ENCODE data around the gene CHD3. TPM values are rescaled to one million over a fixed set of nuclear protein-coding genes. Genes with fewer than 3 reads are reported as not detected.

The CHD3 gene
- total and polyA plus RNA-seq, 8 donors = 35.9 to 143 (median 45.3) TPM

- Histone ChIP-seq H3K9me3 (no peaks in the 10 kb centered on the region), H3K27ac (no peak overlapping the region), H3K36me3 (peaks cover 2 to 64% (median 10%) of the 10 kb centered on the region in 3 donors), H3K4me1 (no peaks in the 10 kb centered on the region), H3K4me3 (no peak overlapping the region), H3K27me3 (no peaks in the 10 kb centered on the region)
- WGBS, 2 donors = 95% methylated on average over 9 of the region's 9 CpGs
- intact Hi-C loops (cut with DNase I) = no loop called here
- FAIRE-seq = no peak
- ATAC-seq = no peak
- TF ChIP-seq CTCF (IDR thresholded peaks at IDR 0.05) = no peak
- no peak for DNase-seq
These were observed 55.7 kb downstream of the CHD3 start for GRCh38 chr17:7944326-7944725.

- DNase-seq (no peak), FAIRE-seq (no peak), ATAC-seq (no peak)
- no peaks in the 10 kb centered on the region for H3K27me3 ChIP-seq
- no peaks in the 10 kb centered on the region for H3K9me3 ChIP-seq
- intact Hi-C loops (cut with DNase I) = no loop called here
- 88 to 96% methylated on average over 7 of the region's 7 CpGs for WGBS, 2 donors
- H3K27ac ChIP-seq = no peak overlapping the region
- no peak for TF ChIP-seq CTCF (IDR thresholded peaks at IDR 0.05)
- H3K4me3 ChIP-seq = no peak overlapping the region
- no peaks in the 10 kb centered on the region for H3K4me1 ChIP-seq
- H3K36me3 ChIP-seq = peaks cover 2 to 53% (median 10%) of the 10 kb centered on the region in 3 donors
These were observed 57.1 kb downstream of the CHD3 start for GRCh38 chr17:7945651-7946050.

- DNase-seq (no peak), ATAC-seq (no peak), FAIRE-seq (no peak)
- Histone ChIP-seq H3K9me3 (no peaks in the 10 kb centered on the region), H3K4me1 (no peaks in the 10 kb centered on the region), H3K27ac (no peak overlapping the region), H3K36me3 (peaks cover 2 to 47% (median 10%) of the 10 kb centered on the region in 3 donors), H3K27me3 (no peaks in the 10 kb centered on the region), H3K4me3 (no peak overlapping the region)
- no peak for TF ChIP-seq CTCF (IDR thresholded peaks at IDR 0.05)
- 69 to 91% methylated on average over 5 of the region's 5 CpGs for WGBS, 2 donors
- intact Hi-C loops (cut with DNase I) = no loop called here
These were observed 57.9 kb downstream of the CHD3 start for GRCh38 chr17:7946441-7946840.

- DNase-seq (no peak), ATAC-seq (no peak), FAIRE-seq (no peak)
- peaks cover 2 to 47% (median 10%) of the 10 kb centered on the region in 3 donors for H3K36me3 ChIP-seq
- TF ChIP-seq CTCF (IDR thresholded peaks at IDR 0.05) = no peak
- H3K4me3 ChIP-seq = no peak overlapping the region
- no peaks in the 10 kb centered on the region for H3K27me3 ChIP-seq
- 84 to 86% methylated on average over 5 of the region's 5 CpGs for WGBS, 2 donors
- H3K4me1 ChIP-seq = no peaks in the 10 kb centered on the region
- intact Hi-C loops (cut with DNase I) = no loop called here
- no peak overlapping the region for H3K27ac ChIP-seq
- H3K9me3 ChIP-seq = no peaks in the 10 kb centered on the region
These were observed 59.1 kb downstream of the CHD3 start for GRCh38 chr17:7947651-7948050.

GRCh38 chr17:7950578-7950977 lies 62.0 kb downstream of the CHD3 start:
- WGBS, 2 donors = 74 to 95% methylated on average over 3 of the region's 3 CpGs
- intact Hi-C loops (cut with DNase I) = no loop called here

More at GRCh38 chr17:7950578-7950977, 62.0 kb downstream of the CHD3 start:
- ATAC-seq (no peak), FAIRE-seq (no peak), DNase-seq (no peak)
- no peaks in the 10 kb centered on the region for H3K27me3 ChIP-seq
- no peak overlapping the region for H3K27ac ChIP-seq
- H3K9me3 ChIP-seq = no peaks in the 10 kb centered on the region
- no peak for TF ChIP-seq CTCF (IDR thresholded peaks at IDR 0.05)
- H3K4me3 ChIP-seq = no peak overlapping the region
- H3K36me3 ChIP-seq = peaks cover 2 to 20% (median 4%) of the 10 kb centered on the region in 3 donors
- no peaks in the 10 kb centered on the region for H3K4me1 ChIP-seq

All from pancreas (tissue), 10 donors.